ENCODE results near the gene DNM1. TPM values are rescaled to one million over a fixed set of nuclear protein-coding genes. Genes with fewer than 3 reads are reported as not detected.
A peak's percentile ranks its signal among the peaks of the same experiment; 100 is the strongest.

Gene DNM1
- total and polyA plus RNA-seq, 12 donors = 2.1 to 13.7 (median 3.9) TPM

DNA sequence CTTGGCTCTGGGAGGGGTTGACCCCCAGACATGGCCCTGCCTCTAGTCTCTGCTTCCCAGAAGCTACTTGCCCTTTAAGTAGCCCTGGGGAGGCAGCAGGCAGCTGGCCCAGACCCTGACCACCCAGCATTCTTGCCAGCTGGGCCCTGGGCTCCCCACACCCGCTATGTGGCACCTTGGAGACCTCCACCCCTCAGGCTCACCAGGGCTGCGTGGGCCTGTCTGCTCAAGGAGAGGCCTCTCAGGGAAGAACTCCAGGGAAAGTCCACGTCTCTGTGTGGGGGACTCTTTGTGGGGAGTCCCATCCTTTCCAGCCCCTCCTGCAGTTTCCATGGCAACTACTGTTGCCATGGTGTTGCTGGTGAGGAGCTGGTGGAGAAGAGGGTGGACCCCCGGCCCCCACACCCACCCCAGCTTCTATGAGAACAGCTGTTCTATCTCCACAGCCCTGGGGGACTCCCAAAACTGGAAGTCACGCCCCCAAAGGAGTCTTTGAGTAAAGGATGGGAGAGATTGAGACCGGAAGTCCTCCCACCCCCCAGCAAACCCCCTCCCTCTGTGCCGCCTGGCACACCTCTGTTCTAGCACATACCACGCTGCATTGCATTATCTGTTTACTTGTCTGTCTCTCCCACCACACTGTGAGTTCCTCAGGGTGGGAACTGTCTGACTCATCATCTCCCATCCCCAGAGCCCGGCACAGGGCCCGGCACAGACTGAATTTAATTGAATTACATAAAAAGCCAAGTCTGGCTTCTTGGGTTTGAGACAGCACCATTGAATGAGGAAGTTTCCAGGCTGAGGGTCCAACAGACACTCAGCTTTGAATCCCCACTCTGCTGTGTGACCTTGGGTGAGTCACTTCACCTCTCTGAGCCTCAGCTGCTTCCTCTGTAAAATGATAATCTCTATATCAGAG is 12.6 kb downstream of the DNM1 start:
- H3K36me3 ChIP-seq = peaks cover 0 to 3% (median 0%) of the 10 kb centered on the region in 9 donors
- peak in 5 of 8 donors; percentile 42 to 64 (median 53) for ATAC-seq
- no peak for DNase-seq
- WGBS, 2 donors = 63 to 70% methylated on average over 10 of the region's 10 CpGs
- no peaks in the 10 kb centered on the region for H3K9me3 ChIP-seq
- intact Hi-C loops (cut with DNase I) = no loop called here
- H3K4me1 ChIP-seq = peaks cover 0 to 40% (median 14%) of the 10 kb centered on the region in 9 donors
- peaks cover 0 to 5% (median 0%) of the 10 kb centered on the region in 7 donors for H3K27me3 ChIP-seq
- H3K4me3 ChIP-seq = no peak overlapping the region
- no peak for TF ChIP-seq CTCF (IDR thresholded peaks at IDR 0.05)
- H3K27ac ChIP-seq = peak overlapping the region in 9 of 10 donors; percentile 11 to 82 (median 58)

DNA sequence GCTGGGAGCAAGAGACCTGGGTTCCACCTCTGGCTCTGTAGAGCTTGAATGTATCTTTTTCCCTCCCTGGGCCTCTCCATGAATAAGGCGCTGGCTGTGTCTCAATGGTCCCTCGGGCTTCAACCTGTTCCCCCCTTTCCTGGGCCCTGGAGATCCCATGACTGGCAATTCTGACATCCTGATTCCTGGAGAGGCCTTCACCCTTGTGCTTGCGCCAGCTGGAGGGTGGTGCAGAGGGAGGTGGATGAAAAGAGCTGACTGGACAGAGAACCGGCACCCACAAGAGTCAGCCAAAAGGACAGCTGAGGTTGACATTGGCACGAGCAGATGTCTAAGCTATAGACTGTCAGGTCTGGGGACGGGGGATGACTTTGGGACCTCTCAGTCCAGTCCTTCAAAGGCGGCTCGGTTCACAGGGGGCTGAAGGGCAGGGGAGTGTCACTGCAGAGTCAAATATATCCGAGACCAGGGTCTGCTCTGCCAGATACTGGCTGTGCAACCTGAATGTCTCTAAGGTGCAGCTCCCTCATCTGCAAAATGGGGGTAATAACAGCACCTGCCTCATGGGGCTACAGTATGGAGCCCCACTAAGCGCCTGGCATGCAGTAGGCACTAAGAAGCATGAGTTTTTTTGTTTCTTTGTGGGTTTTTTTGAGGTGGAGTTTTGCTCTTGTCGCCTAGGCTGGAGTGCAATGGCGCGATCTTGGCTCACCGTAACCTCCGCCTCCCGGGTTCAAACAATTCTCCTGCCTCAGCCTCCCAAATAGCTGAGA is 13.8 kb downstream of the DNM1 start:
- H3K4me3 ChIP-seq = no peak overlapping the region
- ATAC-seq (peak in 2 of 8 donors; percentile 1 to 22), DNase-seq (no peak)
- peaks cover 0 to 4% (median 0%) of the 10 kb centered on the region in 7 donors for H3K27me3 ChIP-seq
- 82 to 88% methylated on average over 16 of the region's 16 CpGs for WGBS, 2 donors
- no peak for TF ChIP-seq CTCF (IDR thresholded peaks at IDR 0.05)
- H3K4me1 ChIP-seq = peaks cover 0 to 40% (median 14%) of the 10 kb centered on the region in 9 donors
- H3K27ac ChIP-seq = peak overlapping the region in 6 of 10 donors; percentile 28 to 67 (median 60)
- H3K9me3 ChIP-seq = no peaks in the 10 kb centered on the region
- intact Hi-C loops (cut with DNase I) = no loop called here
- peaks cover 0 to 8% (median 0%) of the 10 kb centered on the region in 9 donors for H3K36me3 ChIP-seq

DNA sequence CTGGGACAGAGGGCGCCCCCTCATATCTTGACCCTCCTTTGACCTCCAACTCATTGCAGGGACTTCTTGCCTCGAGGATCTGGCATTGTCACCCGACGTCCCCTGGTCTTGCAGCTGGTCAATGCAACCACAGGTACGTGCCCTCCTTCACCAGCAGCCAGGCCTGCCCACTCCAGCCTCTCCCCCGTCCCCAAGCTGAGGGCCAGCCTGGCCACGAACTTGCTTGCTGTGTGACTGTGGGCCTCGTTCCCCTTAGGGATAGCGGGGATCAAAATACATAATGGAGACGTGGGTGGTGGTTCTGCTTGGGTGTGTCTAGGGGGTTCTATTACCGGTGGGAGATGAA is 15.0 kb downstream of the DNM1 start:
- TF ChIP-seq CTCF (IDR thresholded peaks at IDR 0.05) = no peak
- no peaks in the 10 kb centered on the region for H3K9me3 ChIP-seq
- H3K27ac ChIP-seq = peak overlapping the region in 3 of 10 donors; percentile 4 to 36 (median 27)
- intact Hi-C loops (cut with DNase I) = no loop called here
- H3K27me3 ChIP-seq = peaks cover 0 to 4% (median 0%) of the 10 kb centered on the region in 7 donors
- peak overlapping the region in 8 of 10 donors; percentile 17 to 50 (median 46) for H3K4me3 ChIP-seq
- H3K4me1 ChIP-seq = peaks cover 0 to 40% (median 14%) of the 10 kb centered on the region in 9 donors
- DNase-seq (no peak), ATAC-seq (no peak)
- 62 to 65% methylated on average over 11 of the region's 11 CpGs for WGBS, 2 donors
- H3K36me3 ChIP-seq = peaks cover 0 to 14% (median 0%) of the 10 kb centered on the region in 9 donors

Data from heart right ventricle (tissue), 16 donors.